GM11168 (cell line): Measurements from ENCODE around the gene THBD.

Experiments
- in situ Hi-C: fragments of 300-500 bp; cut with MboI; formaldehyde crosslinking; loops from one replicate; pipeline ENCODE4 v1.12.0; 2022; ENCODE audit warnings: low sequenced_read_pairs; ENCODE audit not compliant: unreplicated experiment

Gene THBD

DNA sequence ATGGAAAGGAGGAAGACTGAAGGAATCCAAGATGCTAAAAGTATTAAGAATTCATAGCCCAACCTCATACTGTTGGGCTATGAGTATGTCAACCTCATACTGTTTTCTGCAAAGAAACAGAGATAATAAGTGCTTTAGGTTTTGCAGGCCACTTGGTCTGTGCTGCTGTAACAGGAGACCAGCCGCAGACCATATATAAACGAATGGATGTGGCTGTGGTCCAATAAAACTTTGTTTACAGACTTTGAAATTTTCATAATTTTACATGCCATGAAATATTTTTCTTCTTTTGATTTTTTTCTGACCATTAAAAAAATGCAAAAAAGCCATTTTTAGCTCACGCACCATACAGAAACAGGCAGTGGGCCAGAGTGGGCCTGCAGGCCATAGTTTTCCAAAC is 13.7 kb upstream of the THBD start:
- in situ Hi-C loops: no loop called here

DNA sequence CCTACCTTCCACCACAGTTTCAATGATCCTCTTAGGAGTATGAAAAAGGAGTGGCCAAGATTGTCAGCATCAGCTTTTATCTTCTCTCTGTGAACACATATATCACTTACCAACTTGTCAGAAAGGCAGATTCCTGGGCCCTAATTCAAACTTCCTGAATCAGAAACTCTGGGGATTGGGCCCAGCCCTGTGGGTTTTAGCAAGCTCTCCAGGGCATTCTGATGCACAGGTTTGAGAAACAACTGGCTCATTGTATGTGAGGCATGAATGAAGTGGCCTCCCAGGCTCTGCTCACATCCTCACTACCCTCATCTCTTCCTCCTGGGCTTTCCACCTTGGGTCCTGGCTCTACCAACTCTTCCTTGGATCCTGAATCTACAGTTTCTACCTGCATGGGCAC is 13.2 kb upstream of the THBD start:
- in situ Hi-C loops: no loop called here

DNA sequence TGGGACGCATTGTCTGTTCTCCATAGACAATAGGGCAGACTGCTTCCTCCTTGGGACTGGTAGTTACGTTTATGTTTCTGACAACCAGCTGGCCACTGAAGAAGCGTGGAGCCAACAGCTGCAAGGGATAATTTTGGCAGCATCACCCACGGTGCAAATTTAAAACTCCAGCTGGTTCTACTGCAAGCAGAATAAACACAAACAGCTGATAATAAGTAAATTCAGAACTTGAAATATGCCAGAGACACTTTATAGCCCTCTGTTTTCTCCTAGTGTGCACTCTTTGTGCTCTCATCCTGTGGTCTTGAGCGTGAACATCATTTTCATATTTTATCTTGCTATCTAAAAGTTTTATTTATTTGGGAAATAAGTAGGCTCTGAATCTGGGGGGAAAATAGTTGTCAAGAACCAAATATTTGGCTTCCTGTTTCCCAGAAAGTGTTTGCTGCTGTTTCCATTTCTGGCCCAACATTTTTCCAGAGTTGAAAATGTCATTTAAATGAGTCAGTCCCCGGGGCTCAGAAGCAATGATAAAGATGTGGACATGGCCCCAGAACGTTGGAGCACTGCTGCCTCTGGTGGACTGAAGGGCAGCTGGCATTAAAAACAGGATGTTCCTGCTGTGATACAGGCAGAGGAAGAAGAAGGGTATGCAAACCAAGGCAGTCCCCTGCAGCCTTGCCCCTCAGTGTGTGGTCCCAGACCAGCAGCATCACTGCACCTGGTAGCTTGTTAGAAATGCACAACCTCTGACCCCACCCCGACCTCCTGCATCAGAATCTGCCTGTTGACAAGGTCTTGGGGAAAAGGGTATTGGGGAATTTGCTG is 12.5 kb upstream of the THBD start:
- in situ Hi-C loops: no loop called here

DNA sequence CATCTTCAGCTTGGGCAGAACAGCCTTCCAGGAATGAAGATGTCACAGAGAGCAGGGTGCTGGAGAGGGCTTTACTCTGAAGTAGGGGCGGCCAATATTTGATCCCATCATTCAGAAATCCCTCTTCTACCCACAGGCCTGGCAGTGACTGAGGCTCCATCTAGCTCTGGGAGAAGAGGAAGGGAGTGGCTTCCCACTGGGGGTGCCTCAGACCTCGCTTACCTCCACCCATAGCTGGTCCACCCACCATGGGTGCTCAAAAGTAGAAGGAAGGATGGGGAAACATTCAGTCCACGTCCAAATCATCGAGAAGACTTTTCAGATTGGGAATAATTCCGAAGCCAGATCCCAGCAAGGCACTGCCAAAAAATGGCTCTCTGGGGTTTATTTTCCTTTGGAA is 11.8 kb upstream of the THBD start:
- in situ Hi-C loops: no loop called here

DNA sequence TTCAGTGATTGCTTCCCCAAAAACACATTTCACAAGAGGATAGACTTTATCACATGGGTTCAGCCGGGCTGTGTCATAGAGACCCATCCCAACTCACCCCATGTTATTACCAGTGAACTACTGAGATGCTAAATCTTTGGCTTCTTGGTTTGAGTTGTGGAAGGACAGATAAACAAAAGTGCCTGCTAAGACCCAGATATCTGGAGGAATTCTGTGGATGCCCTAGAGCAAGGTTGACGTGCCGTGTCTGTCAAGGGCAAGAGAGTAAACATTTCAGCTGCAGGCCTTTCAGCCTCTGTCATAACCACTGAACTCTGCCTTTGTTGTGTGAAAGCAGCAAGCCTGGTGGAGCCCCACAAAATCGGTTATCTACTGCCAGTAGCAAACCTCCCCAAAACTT is 11.2 kb upstream of the THBD start:
- in situ Hi-C loops: no loop called here

DNA sequence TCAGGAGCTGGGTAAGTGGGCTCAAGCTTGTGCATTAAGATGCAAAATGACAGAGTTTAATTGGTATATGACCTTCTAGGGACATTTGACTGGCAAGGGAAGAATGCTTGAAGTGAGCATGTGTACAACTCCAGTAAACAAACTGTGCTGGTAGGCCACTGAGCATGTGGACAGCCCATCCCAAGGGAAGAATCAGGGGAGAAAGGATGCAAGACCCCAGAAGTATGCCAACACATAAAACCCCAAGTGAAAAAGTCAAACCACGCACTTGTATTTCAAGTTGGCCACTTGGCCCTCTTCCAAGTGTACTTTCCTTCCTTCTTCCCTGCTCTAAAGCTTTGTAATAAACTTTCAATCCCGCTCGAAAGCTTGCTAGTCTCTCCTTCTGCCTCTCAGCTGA is 10.4 kb upstream of the THBD start:
- in situ Hi-C loops: no loop called here

DNA sequence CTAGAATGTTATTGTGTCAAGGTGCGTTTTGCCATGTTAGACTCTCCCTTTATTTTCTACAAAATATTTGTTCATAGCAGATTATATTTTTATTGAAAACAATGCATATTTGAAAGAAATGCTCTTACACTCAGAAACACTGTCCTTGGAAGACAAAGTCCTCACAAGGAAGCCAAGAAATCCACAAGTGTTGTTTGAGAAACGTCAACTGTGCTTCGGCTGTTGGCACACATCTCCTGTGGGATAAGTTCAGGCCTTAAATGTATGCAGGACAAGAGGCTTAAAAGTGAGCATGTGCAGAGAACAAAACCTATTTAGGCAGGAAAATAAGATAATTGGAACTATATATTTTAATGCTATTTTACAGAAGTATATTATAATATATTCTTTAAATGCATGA is 9.5 kb upstream of the THBD start:
- in situ Hi-C loops: no loop called here

DNA sequence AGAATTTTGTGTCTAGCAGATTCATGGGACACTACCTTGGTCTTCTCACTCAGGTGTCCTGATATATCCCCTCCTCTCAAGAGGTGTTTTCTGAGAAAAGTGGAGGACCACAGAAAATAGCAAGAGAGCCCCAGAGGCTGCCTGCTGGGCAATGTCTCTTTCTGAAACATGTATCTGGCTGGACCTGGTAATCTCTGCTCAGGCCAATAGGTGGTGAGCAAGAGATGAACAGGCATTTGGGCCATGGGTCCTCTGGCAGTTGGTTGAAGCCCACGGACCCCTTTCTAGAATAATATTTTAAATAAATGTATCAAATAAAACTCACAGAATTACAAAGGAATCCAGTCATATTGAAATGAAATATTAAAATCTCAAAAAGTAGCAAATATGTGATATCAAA is 8.8 kb upstream of the THBD start:
- in situ Hi-C loops: no loop called here

DNA sequence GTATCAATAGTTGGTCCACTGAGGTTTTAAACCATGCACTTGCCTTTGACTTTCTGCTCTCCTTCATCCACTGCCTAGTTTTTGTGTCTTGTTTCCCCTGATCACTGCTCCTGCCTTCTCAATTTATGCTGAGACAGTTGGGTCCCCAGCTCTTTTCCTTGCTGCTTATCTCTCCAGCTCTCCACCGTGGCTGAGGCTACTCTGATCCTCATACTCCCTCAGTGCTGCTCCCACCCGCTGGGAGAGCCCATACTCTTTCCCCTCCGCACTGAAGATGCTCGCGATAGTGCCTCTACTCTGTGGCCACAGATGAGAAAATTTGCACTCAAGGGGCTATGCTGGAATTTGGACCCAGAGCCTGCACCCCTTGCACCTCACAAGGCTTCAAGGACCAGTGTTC is 3.4 kb upstream of the THBD start:
- in situ Hi-C loops: no loop called here

DNA sequence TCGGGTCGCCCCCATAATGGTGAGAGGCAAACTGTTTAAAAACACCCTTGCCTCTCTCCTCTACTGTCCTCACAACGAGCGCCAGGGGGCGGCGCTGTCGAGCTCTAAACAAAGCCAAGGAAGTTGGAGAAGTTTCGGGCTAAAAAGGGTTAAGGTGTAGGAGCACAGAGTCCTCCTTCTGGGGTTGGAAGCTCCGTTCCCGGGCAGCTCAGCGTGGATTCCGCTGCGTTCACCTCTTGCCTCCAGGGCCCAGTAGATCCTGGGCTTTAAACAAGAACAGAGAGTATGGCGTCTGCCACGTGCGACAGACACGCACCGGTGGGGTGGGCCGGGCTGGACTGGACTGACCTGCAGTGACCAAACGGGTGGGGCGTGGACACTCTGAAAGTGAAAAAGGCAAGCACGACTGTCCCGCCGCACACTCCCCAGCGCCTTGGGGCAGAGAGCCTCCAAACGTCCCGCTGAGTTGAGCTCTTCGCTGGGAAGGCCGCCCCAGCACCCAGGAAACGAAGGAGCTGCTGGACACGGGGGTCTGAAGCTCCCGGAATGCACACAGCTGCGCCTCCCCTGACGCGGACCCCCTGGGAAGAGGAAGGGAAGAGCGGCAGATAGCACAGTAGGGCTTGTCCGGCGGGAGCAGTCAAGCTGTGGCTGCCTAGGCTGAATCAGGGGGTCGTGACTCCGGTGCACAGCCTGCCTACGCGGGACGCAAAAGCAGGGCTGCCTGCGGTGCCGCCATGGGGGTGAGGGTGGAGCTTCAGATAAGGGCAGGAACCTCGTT is 1.6 kb upstream of the THBD start:
- in situ Hi-C loops: no loop called here

DNA sequence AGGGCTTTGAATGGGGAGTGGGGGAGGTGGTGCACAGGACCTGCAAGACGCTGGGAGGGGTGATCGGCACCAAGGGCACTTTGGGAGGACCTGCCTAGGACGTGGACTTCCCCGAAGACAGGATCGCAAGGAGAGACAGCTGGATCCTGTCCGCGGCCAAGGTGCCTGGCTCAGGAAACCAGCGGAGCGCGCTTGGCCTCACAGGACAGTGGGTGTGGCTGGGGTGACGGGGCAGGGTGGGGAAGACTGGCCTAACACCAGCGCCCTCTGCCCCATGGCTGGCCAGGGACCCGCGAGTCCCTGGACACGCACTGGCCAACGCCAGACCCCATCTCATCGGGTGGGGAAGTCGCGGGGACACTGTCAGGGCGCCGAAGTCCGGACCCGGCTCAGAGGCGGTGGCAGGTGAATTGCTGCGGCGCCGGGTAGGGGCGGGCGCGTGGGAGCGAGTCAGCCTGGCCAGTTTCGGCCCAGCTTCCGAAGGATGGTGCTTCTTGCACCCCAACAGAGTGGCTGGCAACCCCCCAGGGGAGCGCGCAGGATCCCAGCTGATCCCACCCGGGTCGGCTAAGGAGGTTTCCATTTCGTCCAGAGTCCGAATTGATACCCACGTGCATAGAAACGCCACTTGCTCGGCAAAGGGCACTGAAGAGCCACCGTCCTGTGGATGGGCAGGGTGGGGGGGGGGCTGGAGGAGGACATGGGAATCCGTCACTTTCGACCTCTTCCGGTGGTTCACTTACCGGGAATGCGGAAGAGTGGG is 785 bp upstream of the THBD start:
- in situ Hi-C loops: no loop called here

DNA sequence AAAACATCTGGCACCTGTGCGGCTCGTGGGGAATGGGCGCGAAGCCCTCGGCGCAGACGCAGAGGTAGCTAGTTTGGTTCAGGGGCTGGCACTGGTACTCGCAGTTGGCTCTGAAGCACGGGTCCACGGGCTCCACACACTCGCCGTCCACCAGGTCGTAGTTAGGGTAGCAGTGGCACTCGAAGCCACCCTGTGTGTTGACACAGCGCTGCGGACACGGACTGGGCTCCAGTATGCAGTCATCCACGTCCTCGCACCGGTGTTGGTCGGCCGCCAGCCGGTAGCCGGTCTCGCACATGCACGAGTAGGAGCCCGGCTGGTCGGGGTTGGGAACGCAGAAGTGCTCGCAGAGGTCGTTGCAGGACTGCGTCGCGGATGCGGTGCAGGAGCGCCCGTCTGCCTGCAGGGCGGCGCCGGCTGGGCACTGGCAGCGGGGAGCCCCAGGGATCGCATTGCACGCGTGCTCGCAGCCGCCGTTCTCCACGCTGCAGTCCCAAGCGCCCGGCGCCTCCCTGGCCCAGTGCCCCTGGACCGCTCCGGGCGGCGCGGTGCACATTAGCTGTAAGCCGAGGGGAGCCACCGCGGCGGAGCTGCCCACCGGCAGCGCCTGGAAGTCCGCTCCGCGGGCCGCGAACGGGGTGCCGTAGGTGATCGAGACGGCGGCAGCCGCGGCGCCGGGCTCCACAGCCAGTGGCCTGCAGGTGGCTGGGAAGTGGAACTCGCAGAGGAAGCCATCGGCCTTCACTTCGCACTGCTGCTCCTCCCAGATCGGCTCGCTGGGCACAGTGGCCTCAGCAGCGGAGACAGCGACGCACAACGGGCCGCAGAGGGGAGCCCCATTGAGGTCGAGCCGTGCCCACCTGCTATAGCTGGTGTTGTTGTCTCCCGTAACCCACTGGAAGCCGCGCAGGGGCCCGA is 930 bp downstream of the THBD start:
- in situ Hi-C loops: no loop called here

DNA sequence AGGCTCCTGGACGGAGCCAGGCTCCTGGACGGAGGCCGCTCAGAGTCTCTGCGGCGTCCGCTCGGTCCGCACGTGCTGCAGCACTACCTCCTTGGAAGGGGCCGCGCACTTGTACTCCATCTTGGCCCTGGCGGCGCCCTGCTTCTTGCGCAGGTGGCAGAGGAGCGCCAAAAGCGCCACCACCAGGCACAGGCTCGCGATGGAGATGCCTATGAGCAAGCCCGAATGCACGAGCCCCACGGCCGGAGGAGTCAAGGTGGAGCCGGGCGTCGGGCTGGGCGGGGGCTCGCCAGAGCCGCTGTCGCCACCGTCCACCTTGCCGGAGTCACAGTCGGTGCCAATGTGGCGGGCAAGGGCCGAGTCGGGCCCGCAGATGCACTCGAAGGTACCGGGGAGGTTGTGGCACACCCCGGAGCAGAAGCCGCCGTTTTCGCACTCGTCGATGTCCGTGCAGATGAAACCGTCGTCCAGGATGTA is 1.7 kb downstream of the THBD start:
- in situ Hi-C loops: no loop called here

DNA sequence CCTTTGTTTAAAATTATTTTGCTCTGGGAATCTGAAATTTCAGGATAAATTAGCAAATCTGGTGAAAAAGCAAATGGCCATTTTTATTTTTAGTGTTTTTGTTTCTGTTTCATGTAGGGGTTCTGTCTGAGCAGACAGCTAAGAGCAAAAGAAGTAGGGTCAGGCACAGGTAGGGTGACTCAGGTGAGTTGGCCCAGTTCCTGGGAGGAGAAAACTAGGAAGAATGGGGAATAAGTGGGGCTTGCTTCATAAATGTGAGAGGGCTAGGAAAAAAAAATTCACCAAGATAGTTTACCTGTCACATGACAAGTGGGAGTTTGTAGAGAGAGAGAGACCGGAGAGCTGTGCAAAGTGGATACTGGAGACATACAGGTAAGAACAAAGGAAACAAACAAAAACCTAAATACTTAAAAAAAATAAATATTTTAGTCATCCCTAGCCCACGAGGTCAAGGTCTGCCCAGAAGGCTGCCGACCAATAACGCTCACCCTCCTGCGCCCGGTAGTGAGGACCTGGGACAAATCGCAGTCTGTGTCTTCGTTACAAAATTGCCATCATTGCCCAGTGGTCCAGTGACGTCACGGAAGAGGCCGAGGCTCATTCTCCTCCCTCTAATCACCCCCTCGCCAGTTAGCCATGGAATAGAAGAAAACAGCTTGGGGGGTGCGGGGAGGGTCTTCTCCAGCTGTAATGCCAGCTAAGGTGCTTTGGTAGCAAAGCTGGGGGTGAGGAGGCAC is 2.3 kb downstream of the THBD start:
- in situ Hi-C loops: no loop called here

DNA sequence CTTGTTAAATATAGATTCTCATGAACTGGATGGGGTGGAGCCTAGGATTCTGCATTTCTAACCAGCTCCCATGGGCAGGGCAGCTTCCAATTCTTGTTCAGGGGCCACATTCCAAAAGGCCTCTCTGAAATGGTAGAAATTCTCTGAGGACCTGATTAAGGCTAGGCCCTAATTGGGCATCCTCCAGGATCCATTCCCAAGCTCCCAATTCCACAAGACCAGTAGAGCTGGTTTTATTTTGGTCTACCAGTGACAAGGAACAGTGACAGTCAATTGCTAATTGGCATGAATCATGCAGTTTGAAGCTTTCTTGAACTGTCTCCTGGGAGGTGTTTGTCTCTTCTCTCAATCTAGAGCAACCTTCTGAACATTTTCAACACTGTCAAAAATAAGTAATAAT is 3.0 kb downstream of the THBD start:
- in situ Hi-C loops: no loop called here

DNA sequence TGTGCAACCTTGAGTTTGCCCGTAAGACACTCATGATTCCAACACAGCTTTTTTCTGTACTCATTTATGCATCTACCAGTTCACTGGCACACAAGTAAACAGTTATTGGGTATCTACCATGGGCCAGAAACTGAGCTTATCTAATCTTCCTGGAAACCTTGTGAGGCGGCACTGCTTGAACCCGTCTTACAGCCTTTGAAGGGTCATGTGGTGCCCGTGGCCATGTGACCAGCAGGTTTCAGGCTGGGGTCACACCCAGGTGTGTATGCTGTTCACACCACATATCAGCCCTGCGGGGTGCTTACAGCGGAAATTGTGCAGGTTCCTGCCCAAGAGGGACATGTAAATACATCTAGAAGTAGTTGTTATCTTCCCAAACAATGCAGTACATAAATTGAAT is 6.1 kb downstream of the THBD start:
- in situ Hi-C loops: no loop called here

DNA sequence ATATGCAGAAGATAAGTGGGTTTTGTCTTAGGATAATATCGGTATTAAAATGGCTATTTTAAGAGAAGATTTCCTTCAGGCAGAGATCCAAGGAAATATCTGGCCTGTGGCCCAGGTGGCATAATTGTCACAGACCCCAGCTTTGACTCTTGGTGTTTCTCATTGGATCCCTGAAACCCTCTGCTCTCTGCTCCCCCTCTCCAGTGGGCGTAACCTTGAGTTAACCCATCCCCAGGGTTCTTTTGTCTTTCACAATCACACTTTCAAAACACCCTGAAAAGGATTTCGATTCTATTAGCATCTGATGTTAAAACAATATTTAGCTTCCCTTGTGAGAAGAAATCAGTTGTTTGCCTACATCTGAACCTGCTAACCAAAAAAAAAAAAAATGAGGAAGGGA is 7.2 kb downstream of the THBD start:
- in situ Hi-C loops: no loop called here

DNA sequence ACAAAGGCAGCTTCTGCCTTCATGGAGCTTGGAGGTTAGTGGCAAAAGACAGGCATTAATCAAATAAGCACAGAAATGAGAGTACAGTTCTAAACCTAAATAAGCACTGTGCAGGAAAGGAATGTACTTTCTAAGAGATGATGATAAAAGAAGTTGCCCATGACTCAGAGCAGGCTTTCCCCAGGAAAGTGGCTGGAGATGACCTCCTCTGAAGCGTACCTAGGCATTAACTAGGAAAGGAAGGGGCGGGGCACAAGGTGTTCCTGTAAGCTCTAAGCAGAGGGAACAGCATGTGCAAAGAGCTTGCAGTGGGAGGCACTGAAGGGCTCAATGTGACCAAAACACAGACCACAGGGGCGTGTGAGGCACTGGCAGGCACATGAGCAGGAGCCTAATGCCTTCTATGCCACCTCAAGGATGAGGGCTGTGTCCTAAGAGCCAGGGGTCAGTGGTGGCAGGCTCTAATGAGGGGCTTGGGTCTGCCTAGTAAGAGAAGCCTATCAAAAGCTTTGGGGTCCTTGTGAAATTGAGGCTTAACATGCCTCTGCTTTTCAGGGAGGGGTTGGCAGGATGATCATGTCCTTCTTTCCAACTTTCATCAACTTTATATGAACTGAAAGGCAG is 9.5 kb downstream of the THBD start:
- in situ Hi-C loops: no loop called here
